ENCODE results near the gene DELE1.

The DELE1 gene

GRCh38 chr5:141960018-141960417, 36.3 kb downstream of the DELE1 start:
- peak; percentile 31 for DNase-seq

GRCh38 chr5:141960449-141961323, 37.0 kb downstream of the DELE1 start:
- DNase-seq: peak; percentile 87

- DNase-seq: no peak
Measured at GRCh38 chr5:141961466-141961865, 37.8 kb downstream of the DELE1 start.

GRCh38 chr5:141963701-141964100, 40.0 kb downstream of the DELE1 start:
- no peak for DNase-seq

GRCh38 chr5:141965071-141965470, 41.4 kb downstream of the DELE1 start:
- DNase-seq: no peak

- no peak for DNase-seq
Measured at GRCh38 chr5:141966275-141966962, 42.7 kb downstream of the DELE1 start.

GRCh38 chr5:141966963-141967333, 43.3 kb downstream of the DELE1 start:
- DNase-seq: no peak

- peak; percentile 92 for DNase-seq
Measured at GRCh38 chr5:141968914-141969608, 45.4 kb downstream of the DELE1 start, which contains the start of gene RNF14. TSS of gene RNF14 (plus strand) at chr5:141969105. CDS start at chr5:141973589, 4,484 bp downstream.

- no peak for DNase-seq
Measured at GRCh38 chr5:141969783-141970771, 46.4 kb downstream of the DELE1 start.

- DNase-seq: no peak
Measured at GRCh38 chr5:141973871-141974595, 50.4 kb downstream of the DELE1 start.

GRCh38 chr5:141976176-141976575, 52.5 kb downstream of the DELE1 start:
- no peak for DNase-seq

GRCh38 chr5:141978389-141978788, 54.7 kb downstream of the DELE1 start:
- DNase-seq: no peak

- no peak for DNase-seq
Measured at GRCh38 chr5:141982626-141983025, 59.0 kb downstream of the DELE1 start.

GRCh38 chr5:141986072-141986471, 62.4 kb downstream of the DELE1 start:
- DNase-seq: no peak

GRCh38 chr5:141989720-141990119, 66.0 kb downstream of the DELE1 start:
- no peak for DNase-seq
